Measurements from ENCODE around the gene MAFG. TPM values are rescaled to one million over a fixed set of nuclear protein-coding genes. Genes with fewer than 3 reads are reported as not detected.

The MAFG gene
- polyA plus RNA-seq, 4 donors: 7.6 to 17.1 (median 12.8) TPM

DNA sequence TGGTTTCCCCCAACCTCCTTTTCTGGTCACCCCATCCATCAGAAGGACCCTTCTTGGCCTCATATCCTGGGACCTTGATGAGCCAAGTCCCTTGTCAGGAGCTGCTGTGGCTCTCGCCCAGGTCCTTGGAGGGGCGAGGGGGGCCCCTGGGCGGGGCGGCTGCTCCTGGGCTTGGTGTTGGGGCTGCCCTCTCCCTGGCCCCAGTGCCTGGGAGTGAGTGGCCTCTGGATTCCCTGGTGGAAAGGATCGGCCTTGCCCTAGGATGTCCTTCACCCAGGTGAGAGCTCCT, 39.7 kb upstream of the MAFG start:
- Histone ChIP-seq H3K4me1 (ENCODE audit: control insufficient read depth in 3 of 3, insufficient read depth in 2 of 3, low read depth in 1 of 3, low read length in 2 of 3) (peaks cover 0 to 18% (median 0%) of the 10 kb centered on the region in 3 donors), H3K4me3 (ENCODE audit: low read depth in 1 of 3, low read length in 3 of 3) (no peak overlapping the region), H3K36me3 (ENCODE audit: control insufficient read depth in 3 of 3, insufficient read depth in 2 of 3, low read depth in 1 of 3, low read length in 3 of 3) (no peaks in the 10 kb centered on the region), H3K27me3 (ENCODE audit: control insufficient read depth in 3 of 3, insufficient read depth in 3 of 3, low read length in 3 of 3) (peaks cover 0 to 46% (median 6%) of the 10 kb centered on the region in 3 donors), H3K27ac (ENCODE audit: low read depth in 1 of 3, low read length in 2 of 3) (peak overlapping the region in 2 of 3 donors; percentile 13 to 52), H3K9me3 (ENCODE audit: control insufficient read depth in 2 of 2, insufficient read depth in 1 of 2, low read depth in 1 of 2, low read length in 1 of 2) (no peaks in the 10 kb centered on the region)
- no peak for DNase-seq
- no peak for FAIRE-seq
- 15 to 25% (median 25%) methylated on average over 5 of the region's 5 CpGs for WGBS, 3 donors

DNA sequence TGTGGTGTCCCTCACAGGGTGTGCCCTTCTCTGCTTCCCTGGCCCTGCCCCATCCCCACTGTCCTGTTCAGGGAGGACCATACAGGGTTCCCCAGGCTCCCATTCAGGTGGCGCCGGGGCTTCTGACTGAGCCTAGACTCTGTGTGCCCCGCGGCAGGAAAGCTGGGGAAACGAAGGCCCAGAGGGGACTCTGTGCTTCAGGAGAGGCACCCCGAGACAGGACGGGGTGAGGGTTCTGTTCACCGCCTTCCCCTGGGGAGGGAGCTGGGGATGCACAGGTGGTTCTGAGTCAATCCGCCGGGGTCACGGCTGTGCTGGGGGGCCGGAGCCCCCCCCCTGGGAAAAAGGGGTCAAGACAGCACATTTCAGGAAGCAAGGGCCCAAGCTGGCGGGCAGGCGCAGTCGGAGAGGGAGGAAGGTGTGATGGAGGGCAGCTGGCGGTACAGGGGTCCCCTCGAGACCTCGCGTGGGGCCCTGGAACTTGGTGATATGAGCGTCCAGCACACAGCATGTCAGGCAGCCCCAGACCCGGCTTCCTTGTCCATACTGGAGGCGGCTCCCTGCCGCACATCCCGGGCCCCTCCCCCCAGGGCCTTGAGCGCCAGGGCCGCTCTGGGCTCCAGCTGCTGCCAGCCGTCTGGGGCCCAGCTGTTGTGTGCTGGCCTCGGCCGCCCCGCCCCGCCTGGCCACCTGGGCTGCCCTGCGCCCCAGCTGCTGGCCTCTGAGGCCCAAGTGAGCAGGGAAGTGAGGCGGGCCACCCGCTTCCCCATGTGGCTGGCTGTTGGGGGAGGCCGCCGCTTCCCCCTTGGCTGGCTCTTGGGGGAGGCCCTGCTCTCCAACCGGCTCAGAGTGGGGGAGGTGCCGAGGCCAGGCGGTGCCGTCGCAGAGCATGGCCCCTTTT, 39.1 kb upstream of the MAFG start:
- 37 to 47% (median 38%) methylated on average over 34 to 41 of the region's 41 CpGs for WGBS, 3 donors
- Histone ChIP-seq H3K4me1 (ENCODE audit: control insufficient read depth in 3 of 3, insufficient read depth in 2 of 3, low read depth in 1 of 3, low read length in 2 of 3) (peaks cover 0 to 21% (median 0%) of the 10 kb centered on the region in 3 donors), H3K9me3 (ENCODE audit: control insufficient read depth in 2 of 2, insufficient read depth in 1 of 2, low read depth in 1 of 2, low read length in 1 of 2) (no peaks in the 10 kb centered on the region), H3K27ac (ENCODE audit: low read depth in 1 of 3, low read length in 2 of 3) (peak overlapping the region in 1 of 3 donors; percentile 13), H3K4me3 (ENCODE audit: low read depth in 1 of 3, low read length in 3 of 3) (no peak overlapping the region), H3K36me3 (ENCODE audit: control insufficient read depth in 3 of 3, insufficient read depth in 2 of 3, low read depth in 1 of 3, low read length in 3 of 3) (no peaks in the 10 kb centered on the region), H3K27me3 (ENCODE audit: control insufficient read depth in 3 of 3, insufficient read depth in 3 of 3, low read length in 3 of 3) (peaks cover 6 to 52% (median 6%) of the 10 kb centered on the region in 3 donors)
- DNase-seq (peak; percentile 48 to 77), FAIRE-seq (no peak)

DNA sequence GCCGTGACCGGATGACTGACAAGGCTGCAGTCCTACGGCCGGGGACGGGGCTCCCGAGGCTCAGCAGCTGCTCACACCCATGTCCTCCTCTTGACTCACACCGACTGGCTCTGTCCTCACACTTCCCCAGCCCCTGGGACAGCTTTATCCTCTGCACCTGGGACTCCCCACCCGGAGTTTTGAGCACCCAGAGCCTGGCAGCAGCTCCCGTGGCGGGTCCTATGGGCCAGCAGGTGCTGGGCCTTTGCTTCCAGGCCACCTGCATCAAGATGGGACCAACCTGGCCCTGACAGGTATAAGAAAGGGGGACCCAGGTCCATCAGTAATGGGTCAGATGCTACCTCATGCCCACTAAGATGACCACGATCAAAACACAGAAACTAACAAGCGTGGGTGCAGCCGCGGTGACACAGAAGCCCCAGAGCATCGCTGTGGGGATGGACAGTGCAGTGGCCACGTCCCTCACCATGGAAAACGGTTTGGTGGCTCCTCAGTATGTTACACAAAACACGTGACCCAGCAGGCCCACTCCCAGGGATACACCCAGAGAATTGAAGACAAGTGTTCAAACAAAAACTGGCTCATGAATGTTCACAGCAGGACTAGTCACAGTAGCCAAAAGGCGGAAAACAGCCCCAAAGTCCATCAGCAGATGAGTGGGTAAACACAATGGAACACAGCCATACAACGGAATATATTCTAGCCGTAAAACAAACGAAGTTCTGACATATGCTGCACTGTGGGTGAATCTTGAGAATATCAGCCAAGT, 36.7 kb upstream of the MAFG start:
- WGBS, 3 donors: 72 to 76% (median 72%) methylated on average over 22 of the region's 22 CpGs
- FAIRE-seq: no peak
- no peaks in the 10 kb centered on the region for H3K36me3 ChIP-seq (ENCODE audit: control insufficient read depth in 3 of 3, insufficient read depth in 2 of 3, low read depth in 1 of 3, low read length in 3 of 3)
- no peak overlapping the region for H3K4me3 ChIP-seq (ENCODE audit: low read depth in 1 of 3, low read length in 3 of 3)
- H3K27me3 ChIP-seq (ENCODE audit: control insufficient read depth in 3 of 3, insufficient read depth in 3 of 3, low read length in 3 of 3): peaks cover 9 to 61% (median 11%) of the 10 kb centered on the region in 3 donors
- no peak for DNase-seq
- H3K4me1 ChIP-seq (ENCODE audit: control insufficient read depth in 3 of 3, insufficient read depth in 2 of 3, low read depth in 1 of 3, low read length in 2 of 3): peaks cover 0 to 21% (median 0%) of the 10 kb centered on the region in 3 donors
- no peak overlapping the region for H3K27ac ChIP-seq (ENCODE audit: low read depth in 1 of 3, low read length in 2 of 3)
- no peaks in the 10 kb centered on the region for H3K9me3 ChIP-seq (ENCODE audit: control insufficient read depth in 2 of 2, insufficient read depth in 1 of 2, low read depth in 1 of 2, low read length in 1 of 2)

DNA sequence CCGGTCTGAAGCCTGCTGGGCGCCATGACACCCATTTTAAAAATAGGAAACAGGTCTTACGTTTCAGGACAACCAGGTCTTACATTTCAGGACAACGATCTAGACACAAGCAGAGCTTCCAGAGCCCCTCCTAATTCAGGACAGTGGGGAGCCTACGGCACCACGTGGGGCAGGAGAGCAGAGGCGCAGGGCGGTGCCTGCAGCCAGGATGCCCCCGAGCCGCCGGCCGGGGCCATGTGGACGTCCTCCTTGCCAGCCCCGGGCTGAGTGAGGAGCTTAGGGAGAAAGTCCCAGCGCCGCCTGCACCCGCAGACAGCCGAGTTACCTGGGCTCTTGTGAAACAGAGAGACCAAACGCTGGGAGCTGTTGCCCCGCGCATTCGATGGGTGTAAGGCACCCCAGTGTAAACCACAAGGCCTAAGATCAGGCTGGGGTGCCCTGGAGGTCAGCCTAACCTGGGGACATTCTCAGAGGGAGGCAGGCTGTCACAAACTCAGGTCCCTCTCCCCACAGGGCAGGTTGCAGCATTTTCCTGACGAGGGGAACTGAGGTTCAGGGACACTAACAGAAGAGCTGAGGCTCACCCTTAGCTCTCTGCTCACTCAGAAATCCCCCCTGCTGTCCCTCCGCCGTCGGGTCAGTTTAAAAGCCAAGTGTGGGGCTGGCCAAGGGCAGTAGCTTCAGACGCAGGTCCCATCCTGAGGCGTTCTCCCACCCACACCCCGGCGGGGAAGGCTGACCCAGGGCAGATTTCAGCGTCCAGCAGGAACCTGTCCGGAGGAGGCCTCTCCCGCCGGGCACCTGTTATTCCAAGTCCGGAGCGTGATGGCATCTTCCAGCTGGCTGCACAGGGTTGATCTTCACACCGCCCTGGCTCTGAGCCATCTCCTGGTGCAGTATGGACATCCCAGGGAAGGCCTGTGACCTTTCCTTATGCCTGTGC, 35.2 kb upstream of the MAFG start:
- 61 to 70% (median 64%) methylated on average over 37 of the region's 37 CpGs for WGBS, 3 donors

DNA sequence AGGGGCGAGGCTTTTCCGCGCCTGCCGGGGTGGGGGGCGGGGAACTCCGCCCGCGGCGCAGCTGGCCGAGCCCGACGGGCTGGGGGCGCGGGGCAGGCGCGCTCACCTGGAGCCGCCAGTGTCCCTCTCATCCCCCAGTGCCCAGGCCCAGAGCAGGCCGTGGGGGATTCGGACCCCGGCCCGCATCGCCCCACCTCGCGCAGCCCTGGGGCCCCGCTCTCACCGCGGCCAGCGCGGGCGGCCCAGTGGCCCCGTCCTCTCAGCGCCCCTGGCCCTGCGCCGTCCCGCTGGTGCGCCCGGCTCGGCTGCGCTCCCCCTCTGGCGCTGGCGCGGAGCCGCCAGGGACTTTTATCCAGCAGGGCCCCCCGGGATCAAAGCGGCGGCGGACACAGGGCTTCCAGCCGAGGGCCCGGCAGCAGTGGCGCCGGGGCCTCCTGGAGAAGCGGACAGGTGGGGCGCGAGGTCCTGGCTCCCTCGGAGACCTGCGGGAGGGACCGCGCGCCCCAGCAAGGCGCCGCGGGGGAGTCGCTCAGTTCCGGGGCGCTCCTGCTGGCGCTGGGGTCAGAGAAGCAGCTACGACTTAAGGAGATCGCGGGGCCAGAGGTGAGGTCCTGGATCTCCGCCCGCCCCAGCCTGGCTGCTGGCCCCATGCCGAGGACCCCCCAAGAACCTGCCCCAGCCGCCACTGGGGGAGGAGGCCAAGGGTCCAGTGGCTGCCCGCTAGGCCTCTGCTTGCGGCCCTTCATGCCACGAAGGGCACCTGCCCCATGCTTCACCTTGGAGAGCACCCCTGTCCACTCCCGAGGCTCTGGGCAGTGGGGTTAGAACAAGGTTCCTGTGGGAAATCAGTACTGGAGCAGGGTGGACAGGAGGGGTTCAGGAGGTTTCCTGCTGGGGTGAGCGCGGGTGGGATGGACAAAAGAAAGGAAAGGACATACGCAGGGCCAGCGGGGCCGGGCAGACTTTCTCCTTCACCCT, 34.3 kb upstream of the MAFG start:
- peaks cover 13 to 76% (median 15%) of the 10 kb centered on the region in 3 donors for H3K27me3 ChIP-seq (ENCODE audit: control insufficient read depth in 3 of 3, insufficient read depth in 3 of 3, low read length in 3 of 3)
- 15 to 19% (median 15%) methylated on average over 52 to 82 of the region's 82 CpGs for WGBS, 3 donors
- DNase-seq: peak in 1 of 2 donors; percentile 37

More for the DNA sequence above, 35.2 kb upstream of the MAFG start:
- Histone ChIP-seq H3K27ac (ENCODE audit: low read depth in 1 of 3, low read length in 2 of 3) (no peak overlapping the region), H3K4me1 (ENCODE audit: control insufficient read depth in 3 of 3, insufficient read depth in 2 of 3, low read depth in 1 of 3, low read length in 2 of 3) (peaks cover 0 to 15% (median 0%) of the 10 kb centered on the region in 3 donors), H3K9me3 (ENCODE audit: control insufficient read depth in 2 of 2, insufficient read depth in 1 of 2, low read depth in 1 of 2, low read length in 1 of 2) (no peaks in the 10 kb centered on the region), H3K36me3 (ENCODE audit: control insufficient read depth in 3 of 3, insufficient read depth in 2 of 3, low read depth in 1 of 3, low read length in 3 of 3) (no peaks in the 10 kb centered on the region), H3K27me3 (ENCODE audit: control insufficient read depth in 3 of 3, insufficient read depth in 3 of 3, low read length in 3 of 3) (peaks cover 11 to 76% (median 15%) of the 10 kb centered on the region in 3 donors), H3K4me3 (ENCODE audit: low read depth in 1 of 3, low read length in 3 of 3) (no peak overlapping the region)
- FAIRE-seq: no peak
- no peak for DNase-seq

DNA sequence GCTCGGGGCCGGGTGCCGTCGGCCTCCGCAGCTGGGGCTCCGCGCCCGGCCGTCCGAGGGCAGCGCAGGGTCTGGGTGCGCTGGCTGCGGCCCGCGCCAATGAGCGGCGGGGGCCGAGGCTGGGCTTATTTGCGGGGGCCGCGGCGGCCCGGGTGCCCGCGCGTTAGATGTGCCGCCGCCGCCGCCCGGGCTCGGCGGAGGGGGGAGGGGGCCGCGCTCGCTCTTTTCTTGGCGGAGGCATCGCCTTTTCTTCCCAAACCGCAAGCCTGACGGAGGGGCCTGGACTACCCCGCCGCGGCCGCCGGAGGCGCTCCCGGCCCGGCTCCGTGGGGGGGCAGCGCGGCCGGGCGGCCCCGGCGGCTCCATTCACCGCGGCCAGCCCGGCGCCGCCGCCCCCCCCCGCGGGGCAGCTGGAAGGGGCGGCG, 33.6 kb upstream of the MAFG start, which contains the start of gene NOTUM:
NOTUM (minus strand) TSS at position 101 of the 425 bp plus-strand sequence. CDS start 278 bp downstream, outside the sequence.
- peak within 1 kb of the TSS in 1 of 3 donors; percentile 43 for H3K4me3 ChIP-seq (ENCODE audit: low read depth in 1 of 3, low read length in 3 of 3)
- DNase-seq: peak in 1 of 2 donors; percentile 56

More for the DNA sequence above, 34.3 kb upstream of the MAFG start:
- H3K36me3 ChIP-seq (ENCODE audit: control insufficient read depth in 3 of 3, insufficient read depth in 2 of 3, low read depth in 1 of 3, low read length in 3 of 3): no peaks in the 10 kb centered on the region
- no peaks in the 10 kb centered on the region for H3K9me3 ChIP-seq (ENCODE audit: control insufficient read depth in 2 of 2, insufficient read depth in 1 of 2, low read depth in 1 of 2, low read length in 1 of 2)
- peaks cover 0 to 6% (median 0%) of the 10 kb centered on the region in 3 donors for H3K4me1 ChIP-seq (ENCODE audit: control insufficient read depth in 3 of 3, insufficient read depth in 2 of 3, low read depth in 1 of 3, low read length in 2 of 3)
- FAIRE-seq: no peak
- H3K4me3 ChIP-seq (ENCODE audit: low read depth in 1 of 3, low read length in 3 of 3): peak overlapping the region in 1 of 3 donors; percentile 43
- H3K27ac ChIP-seq (ENCODE audit: low read depth in 1 of 3, low read length in 2 of 3): no peak overlapping the region

More for the DNA sequence above, 33.6 kb upstream of the MAFG start, which contains the start of gene NOTUM:
- no peak for FAIRE-seq
- Histone ChIP-seq H3K27ac (ENCODE audit: low read depth in 1 of 3, low read length in 2 of 3) (no peak within 1 kb of the TSS), H3K4me1 (ENCODE audit: control insufficient read depth in 3 of 3, insufficient read depth in 2 of 3, low read depth in 1 of 3, low read length in 2 of 3) (peaks cover 0 to 3% (median 0%) of the 10 kb centered on the region in 3 donors), H3K9me3 (ENCODE audit: control insufficient read depth in 2 of 2, insufficient read depth in 1 of 2, low read depth in 1 of 2, low read length in 1 of 2) (no peaks in the 10 kb centered on the region), H3K27me3 (ENCODE audit: control insufficient read depth in 3 of 3, insufficient read depth in 3 of 3, low read length in 3 of 3) (peaks cover 13 to 72% (median 15%) of the 10 kb centered on the region in 3 donors), H3K36me3 (ENCODE audit: control insufficient read depth in 3 of 3, insufficient read depth in 2 of 3, low read depth in 1 of 3, low read length in 3 of 3) (no peaks in the 10 kb centered on the region)
- 0% methylated on average over 7 to 65 of the region's 65 CpGs for WGBS, 3 donors

Data from small intestine (tissue), 7 donors.